ENCODE measurements around the gene RIMBP2. TPM values are rescaled to one million over a fixed set of nuclear protein-coding genes. Genes with fewer than 3 reads are reported as not detected.

The RIMBP2 gene
- total RNA-seq, 4 donors from 2014 or later = 0.29 to 8.2 (median 5.6) TPM

DNA sequence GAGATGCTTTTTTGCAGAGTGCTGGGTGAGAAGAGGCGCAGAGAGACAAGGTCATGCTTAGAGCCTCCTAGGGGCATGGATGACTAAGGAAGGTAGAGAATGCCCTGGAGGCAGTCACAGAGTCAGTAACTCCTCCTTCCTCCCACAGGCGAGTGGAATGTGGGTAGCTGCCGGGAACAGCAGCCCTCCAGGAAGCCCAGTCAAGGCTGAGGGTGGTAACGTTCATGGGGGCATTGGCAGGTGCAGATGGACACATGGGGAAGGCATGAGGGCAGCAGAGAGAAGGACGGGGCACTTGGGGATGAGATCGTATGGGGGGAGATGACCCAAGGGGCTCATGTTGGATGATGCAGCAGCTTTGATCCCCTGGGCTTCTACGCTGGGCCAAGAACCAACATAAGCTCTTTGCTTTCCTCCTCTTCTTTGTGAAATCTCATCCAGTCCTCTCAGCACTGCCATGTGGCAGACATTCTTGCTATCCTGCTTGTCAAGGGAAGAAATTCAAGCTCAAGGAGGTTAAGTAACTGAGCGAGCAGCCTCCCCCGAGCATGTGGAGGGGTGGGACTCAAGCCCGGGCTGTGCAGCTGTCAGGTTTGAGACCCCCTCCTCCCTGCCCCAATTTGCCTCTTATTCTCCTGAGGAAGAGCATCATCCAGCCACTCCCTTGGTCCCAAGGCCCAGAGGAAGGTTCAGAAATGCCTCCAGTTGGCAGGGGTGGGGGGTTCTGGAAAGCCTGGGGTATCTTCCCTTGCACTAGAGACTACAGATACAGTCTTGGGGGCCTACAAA lies 190.5 kb downstream of the RIMBP2 start:
- intact Hi-C loops (cut with DNase I; ENCODE audit: low total_unique reads) = no loop called here
- Histone ChIP-seq H3K36me3 (no peaks in the 10 kb centered on the region), H3K4me3 (no peak overlapping the region), H3K9me3 (no peaks in the 10 kb centered on the region), H3K27me3 (no peaks in the 10 kb centered on the region), H3K4me1 (no peaks in the 10 kb centered on the region), H3K27ac (no peak overlapping the region)
- TF ChIP-seq POLR2A (IDR thresholded peaks at IDR 0.05) = no peak
- no peak for TF ChIP-seq CTCF (IDR thresholded peaks at IDR 0.05)
- DNase-seq = no peak

DNA sequence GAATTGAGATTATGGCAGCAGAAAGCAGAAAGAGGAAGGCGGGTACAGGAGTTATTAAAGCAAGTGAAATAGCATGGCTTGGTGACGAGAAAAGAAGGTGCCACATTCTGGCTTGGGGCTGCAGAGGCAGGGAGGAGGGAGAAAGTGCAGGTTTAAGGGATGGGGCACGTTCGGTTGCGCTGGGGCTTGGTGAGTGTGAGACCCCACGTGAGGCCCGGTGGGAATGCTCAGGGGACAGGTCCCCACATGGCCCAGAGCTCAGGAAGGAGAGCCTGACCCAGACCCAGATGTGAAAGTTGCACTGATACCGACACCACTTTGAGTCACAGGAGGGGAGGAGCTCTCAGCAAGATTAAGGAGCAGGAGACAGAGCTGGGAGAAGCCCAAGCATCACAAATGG lies 191.3 kb downstream of the RIMBP2 start:
- DNase-seq = no peak
- no peak overlapping the region for H3K4me3 ChIP-seq
- no peaks in the 10 kb centered on the region for H3K4me1 ChIP-seq
- H3K9me3 ChIP-seq = no peaks in the 10 kb centered on the region
- H3K27ac ChIP-seq = no peak overlapping the region
- no peaks in the 10 kb centered on the region for H3K36me3 ChIP-seq
- H3K27me3 ChIP-seq = no peaks in the 10 kb centered on the region
- intact Hi-C loops (cut with DNase I; ENCODE audit: low total_unique reads) = no loop called here
- TF ChIP-seq POLR2A (IDR thresholded peaks at IDR 0.05) (no peak), CTCF (IDR thresholded peaks at IDR 0.05) (no peak)

- TF ChIP-seq POLR2A (IDR thresholded peaks at IDR 0.05) (no peak), CTCF (IDR thresholded peaks at IDR 0.05) (no peak)
- intact Hi-C loops (cut with DNase I; ENCODE audit: low total_unique reads) = no loop called here
- no peaks in the 10 kb centered on the region for H3K4me1 ChIP-seq
- H3K27ac ChIP-seq = no peak overlapping the region
- DNase-seq = no peak
- H3K4me3 ChIP-seq = no peak overlapping the region
- H3K9me3 ChIP-seq = no peaks in the 10 kb centered on the region
- no peaks in the 10 kb centered on the region for H3K27me3 ChIP-seq
- no peaks in the 10 kb centered on the region for H3K36me3 ChIP-seq
These were observed 192.1 kb downstream of the RIMBP2 start for GRCh38 chr12:130523863-130524614.

DNA sequence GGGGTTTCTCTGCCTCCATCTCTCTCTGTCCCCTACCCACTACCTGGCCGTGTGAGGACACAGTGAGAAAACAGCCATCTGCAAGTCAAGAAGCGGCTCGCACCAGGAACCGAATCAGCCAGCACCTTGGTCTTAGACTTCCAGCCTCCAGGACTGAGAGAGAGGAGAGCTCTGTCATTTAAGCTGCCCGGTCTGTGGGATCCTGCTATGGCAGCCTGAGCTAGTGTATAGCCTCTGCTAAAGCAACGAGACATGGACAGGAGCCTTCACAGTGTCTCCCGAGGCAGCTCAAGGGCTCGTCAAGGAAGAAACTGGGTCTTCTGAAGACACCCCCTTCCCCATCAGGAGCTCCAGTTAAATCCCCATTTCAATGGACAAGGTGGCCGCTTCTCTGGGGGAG lies 192.9 kb downstream of the RIMBP2 start:
- no peak overlapping the region for H3K27ac ChIP-seq
- intact Hi-C loops (cut with DNase I; ENCODE audit: low total_unique reads) = no loop called here
- no peak for TF ChIP-seq POLR2A (IDR thresholded peaks at IDR 0.05)
- TF ChIP-seq CTCF (IDR thresholded peaks at IDR 0.05) = no peak
- no peak overlapping the region for H3K4me3 ChIP-seq
- H3K27me3 ChIP-seq = no peaks in the 10 kb centered on the region
- no peaks in the 10 kb centered on the region for H3K9me3 ChIP-seq
- H3K36me3 ChIP-seq = no peaks in the 10 kb centered on the region
- DNase-seq = no peak
- H3K4me1 ChIP-seq = no peaks in the 10 kb centered on the region

GRCh38 chr12:130522244-130522834 lies 193.8 kb downstream of the RIMBP2 start:
- Histone ChIP-seq H3K4me1 (no peaks in the 10 kb centered on the region), H3K9me3 (no peaks in the 10 kb centered on the region), H3K4me3 (no peak overlapping the region), H3K27ac (no peak overlapping the region), H3K36me3 (no peaks in the 10 kb centered on the region), H3K27me3 (no peaks in the 10 kb centered on the region)
- no peak for DNase-seq
- TF ChIP-seq POLR2A (IDR thresholded peaks at IDR 0.05) = no peak
- TF ChIP-seq CTCF (IDR thresholded peaks at IDR 0.05) = no peak
- intact Hi-C loops (cut with DNase I; ENCODE audit: low total_unique reads) = no loop called here

Measured in uterus (tissue), 4 donors.